ENCODE measurements around the gene TLCD2.
A peak's percentile ranks its signal among the peaks of the same experiment; 100 is the strongest.
"Not testable (repeated sequence)": the region's sequence is repeated elsewhere in the genome, so short reads cannot be mapped to it uniquely, and the experiment has no call there.

TLCD2 gene

DNA sequence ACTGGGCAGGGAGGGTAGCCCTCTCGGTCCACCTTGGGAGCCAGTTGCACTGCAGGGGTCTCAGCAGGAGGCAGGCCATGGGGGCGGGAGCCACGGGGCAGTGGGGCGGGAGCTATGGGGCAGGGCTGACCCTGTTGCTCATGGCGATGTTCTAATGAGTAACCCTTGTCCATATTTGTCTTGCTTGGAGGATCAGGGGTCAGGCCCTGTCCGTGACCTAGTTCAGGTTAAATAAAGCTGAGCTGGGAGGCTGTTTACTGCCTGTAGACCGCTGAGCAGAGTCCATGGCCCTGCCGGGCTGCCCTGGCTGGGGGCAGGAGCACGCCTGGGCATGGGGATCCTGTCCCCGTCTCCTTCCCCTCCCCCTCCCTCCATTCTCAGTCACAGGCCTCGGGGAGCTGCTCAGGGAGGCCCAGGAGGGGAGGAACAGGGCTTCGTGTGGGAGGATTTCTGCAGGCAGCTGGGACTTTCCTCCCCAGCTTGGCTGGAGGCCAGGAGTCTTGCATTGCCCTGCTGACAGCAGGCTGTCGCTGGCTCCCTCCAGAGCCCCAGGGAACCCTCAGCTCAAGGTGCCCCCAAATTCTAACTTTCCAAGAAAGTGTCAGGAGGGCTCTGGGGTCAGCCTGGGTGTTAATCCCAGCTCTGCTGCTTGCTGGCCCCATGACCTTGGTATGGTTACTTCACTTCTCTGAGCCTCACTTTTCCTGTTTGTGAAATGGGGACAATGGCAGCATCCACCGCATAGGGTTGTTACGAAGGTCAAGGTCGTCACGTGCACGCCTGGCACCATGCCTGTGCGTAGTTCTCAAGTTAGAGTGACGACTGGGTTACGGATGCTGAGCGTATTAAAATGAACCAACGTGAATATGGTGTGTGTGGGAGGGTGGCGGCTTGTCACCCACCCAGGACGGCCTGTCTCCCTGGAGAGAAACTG is 26.4 kb upstream of the TLCD2 start:
- DNase-seq (ENCODE audit: insufficient read length, low spot score) (peak; percentile 59), FAIRE-seq (peak; percentile 88)

DNA sequence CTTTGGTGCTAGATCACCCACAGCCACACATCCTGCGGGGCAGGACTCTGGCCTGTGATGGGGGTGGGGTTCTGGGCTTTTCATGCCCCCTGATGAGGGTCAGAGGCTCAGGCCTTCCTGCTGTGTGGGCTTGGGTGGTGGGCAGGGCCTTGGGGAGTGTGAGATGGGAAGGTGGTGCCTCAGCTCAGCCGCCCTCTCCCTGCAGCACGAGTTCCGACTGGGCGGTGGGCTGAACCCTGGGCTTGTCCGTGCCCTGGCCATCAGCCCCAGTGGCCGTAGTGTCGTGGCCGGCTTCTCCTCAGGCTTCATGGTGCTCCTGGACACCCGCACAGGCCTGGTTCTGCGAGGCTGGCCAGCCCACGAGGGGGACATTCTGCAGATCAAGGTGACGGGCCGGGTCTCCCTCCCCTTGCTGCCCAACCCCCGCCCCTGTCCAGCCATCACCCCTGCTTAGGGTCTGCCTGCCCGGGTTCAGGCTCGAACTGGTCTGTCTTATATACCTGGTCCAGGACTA is 25.7 kb upstream of the TLCD2 start:
- FAIRE-seq, result peak; percentile 28
- DNase-seq (ENCODE audit: insufficient read length, low spot score), result no peak

DNA sequence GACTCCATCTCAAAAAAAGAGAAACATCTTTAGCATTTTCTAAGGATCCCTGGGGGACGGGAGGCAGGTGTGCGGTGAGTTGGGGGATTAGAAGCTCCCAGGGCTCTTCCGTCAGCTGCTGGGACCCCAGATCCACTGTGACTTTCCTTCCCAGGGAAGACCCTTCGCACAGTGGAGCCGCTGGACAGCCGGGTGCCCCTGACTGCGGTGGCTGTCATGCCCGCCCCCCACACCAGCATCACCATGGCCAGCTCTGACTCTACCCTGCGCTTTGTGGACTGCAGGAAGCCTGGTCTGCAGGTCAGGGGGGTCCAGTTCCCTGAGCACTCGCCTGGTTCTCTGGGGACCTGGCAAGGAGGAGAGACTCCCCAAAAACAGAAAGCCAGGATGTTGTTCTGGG is 25.2 kb upstream of the TLCD2 start:
- no peak for FAIRE-seq
- no peak for DNase-seq (ENCODE audit: insufficient read length, low spot score)

DNA sequence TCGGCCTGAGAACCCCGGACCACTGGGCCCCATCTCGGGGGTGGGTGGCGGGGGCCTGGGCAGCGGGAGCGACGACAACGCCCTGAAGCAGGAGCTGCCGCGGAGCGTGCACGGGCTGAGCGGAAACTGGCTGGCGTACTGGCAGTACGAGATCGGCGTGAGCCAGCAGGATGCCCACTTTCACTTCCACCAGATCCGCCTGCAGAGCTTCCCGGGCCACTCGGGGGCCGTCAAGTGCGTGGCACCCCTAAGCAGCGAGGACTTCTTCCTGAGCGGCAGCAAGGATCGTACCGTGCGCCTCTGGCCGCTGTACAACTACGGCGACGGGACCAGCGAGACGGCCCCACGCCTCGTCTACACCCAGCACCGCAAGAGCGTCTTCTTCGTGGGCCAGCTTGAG is 23.6 kb upstream of the TLCD2 start:
- FAIRE-seq, result no peak
- no peak for DNase-seq (ENCODE audit: insufficient read length, low spot score)

DNA sequence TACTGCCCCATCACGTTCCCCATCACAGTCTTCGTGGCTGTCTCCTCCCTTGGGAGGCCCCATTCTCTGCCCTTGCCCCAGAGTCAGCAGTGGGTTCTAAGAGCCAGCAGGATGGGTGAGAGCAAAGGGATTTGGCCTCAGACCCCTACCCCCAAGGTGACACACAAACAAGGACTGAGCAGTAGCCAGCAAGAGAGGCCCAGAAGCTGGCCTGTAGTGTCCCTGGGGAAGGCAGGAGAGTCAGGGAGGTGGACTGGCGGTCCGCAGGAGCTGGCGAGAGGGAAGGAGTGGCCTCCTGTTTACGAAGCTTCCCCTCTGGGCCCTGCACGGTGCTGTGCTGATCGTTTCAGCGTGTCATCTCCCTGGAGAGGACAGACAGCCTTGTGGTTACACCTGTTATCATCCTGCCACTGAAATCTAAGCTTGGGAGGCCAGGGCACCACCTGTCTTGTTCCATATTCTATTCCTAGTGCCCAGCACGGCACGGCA is 22.7 kb upstream of the TLCD2 start:
- FAIRE-seq, result no peak
- DNase-seq (ENCODE audit: insufficient read length, low spot score), result no peak

DNA sequence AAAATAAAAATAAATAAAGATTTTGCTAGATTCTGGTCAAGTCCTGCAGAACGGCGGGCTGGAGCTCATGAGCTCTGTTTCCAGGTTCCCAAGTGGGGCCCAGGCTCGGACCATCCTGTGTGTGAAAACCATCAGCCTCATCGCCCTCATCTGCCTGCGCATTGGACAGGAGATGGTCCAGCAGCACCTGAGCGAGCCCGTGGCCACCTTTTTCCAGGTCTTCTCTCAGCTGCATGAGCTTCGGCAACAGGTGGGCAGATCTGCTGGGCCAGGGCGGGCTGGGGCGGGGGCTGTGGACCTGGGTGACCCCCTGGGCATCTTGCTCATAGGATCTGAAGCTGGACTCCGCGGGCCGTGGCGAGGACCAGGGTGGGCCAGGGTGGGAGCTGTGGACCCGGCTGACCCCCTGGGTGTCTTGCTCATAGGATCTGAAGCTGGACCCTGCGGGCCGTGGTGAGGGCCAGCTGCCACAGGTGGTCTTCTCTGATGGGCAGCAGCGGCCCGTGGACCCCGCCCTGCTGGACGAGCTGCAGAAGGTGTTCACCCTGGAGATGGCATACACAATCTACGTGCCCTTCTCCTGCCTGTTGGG is 22.2 kb upstream of the TLCD2 start:
- FAIRE-seq (no peak), DNase-seq (ENCODE audit: insufficient read length, low spot score) (no peak)

DNA sequence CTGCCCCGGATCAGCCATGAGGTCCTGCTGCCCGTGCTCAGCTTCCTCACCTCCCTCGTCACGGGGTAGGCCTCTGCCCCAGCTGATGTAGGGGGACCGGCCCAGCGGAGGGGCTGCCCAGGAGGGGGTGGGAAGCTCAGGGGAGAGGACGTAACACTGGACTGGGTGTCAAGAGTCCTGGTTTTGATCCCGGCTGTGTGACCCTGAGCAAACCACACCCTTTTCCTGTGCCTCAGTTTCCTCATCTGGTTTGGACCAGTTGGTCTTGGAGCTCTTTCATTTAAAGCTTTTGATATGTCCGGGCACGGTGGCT is 21.0 kb upstream of the TLCD2 start:
- no peak for FAIRE-seq
- no peak for DNase-seq (ENCODE audit: insufficient read length, low spot score)

DNA sequence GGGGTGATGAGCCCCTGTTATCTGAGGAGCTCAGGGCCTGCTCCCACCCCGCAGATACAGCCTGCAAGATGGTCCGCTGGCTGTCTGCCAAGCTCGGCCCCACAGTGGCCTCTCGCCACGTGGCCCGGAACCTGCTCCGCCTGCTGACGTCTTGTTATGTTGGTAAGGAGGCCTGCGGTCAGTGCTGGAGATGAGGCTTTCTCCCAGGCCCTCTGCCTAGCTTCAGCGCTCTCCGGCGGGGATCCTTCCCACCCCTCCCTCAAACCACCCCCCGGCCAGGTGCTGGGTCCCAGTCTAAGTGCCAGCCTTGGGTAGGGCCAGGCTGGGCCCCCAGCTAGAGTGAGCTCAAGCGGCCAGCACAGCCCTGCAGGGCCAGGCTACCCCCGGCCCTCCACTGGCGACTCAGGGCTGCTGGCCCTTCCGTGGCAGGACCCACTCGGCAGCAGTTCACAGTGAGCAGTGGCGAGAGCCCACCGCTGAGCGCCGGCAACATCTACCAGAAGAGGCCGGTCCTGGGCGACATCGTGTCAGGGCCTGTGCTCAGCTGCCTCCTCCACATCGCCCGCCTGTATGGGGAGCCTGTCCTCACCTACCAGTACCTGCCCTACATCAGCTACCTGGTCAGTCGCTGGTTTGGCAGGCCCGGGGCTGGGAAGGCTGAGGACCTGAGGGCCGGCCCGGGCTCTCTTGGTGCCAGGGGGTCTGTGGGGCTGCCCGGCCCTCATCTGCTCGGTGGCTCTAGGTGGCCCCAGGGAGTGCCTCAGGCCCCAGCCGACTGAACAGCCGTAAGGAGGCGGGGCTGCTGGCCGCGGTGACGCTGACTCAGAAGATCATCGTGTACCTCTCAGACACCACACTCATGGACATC is 20.4 kb upstream of the TLCD2 start:
- peak; percentile 36 for FAIRE-seq
- DNase-seq (ENCODE audit: insufficient read length, low spot score), result no peak

DNA sequence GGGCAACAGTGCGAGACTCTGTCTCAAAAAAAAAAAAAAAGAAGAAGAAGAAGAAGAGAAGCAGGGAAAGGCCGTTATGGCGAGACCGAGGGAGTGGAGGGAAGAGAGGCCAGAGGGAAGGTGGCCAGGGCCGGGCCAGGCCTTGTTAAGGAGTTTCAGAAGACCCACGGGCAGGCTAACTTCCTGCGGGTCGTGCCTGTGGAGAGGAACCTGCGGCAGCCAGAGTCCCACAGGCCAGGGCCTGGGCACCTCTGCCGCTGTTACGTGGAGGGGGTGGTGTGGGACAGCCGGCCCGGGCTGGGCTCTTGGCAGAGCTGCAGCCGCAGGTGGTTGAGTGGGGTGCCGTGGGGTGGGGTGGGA is 19.8 kb upstream of the TLCD2 start:
- FAIRE-seq, result no peak

DNA sequence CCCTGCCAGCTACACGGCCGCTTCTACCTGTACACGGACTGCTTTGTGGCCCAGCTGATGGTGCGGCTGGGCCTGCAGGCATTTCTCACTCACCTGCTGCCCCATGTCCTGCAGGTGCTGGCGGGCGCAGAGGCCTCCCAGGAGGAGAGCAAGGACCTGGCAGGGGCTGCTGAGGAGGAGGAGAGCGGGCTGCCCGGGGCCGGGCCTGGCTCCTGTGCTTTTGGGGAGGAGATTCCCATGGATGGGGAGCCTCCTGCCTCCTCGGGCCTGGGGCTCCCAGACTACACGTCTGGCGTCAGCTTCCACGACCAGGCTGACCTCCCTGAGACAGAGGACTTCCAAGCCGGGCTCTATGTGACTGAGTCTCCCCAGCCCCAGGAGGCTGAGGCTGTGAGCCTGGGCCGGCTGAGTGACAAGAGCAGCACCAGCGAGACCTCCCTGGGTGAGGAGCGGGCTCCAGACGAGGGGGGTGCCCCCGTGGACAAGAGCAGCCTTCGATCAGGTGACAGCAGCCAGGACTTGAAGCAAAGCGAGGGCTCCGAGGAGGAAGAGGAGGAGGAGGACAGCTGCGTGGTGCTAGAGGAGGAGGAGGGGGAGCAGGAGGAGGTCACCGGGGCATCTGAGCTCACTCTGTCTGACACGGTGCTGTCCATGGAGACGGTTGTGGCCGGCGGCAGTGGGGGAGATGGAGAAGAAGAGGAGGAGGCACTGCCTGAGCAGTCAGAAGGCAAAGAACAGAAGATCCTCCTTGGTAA is 17.9 kb upstream of the TLCD2 start:
- no peak for FAIRE-seq
- DNase-seq (ENCODE audit: insufficient read length, low spot score), result no peak

More for the DNA sequence above, 19.8 kb upstream of the TLCD2 start:
- DNase-seq (ENCODE audit: insufficient read length, low spot score), result no peak

DNA sequence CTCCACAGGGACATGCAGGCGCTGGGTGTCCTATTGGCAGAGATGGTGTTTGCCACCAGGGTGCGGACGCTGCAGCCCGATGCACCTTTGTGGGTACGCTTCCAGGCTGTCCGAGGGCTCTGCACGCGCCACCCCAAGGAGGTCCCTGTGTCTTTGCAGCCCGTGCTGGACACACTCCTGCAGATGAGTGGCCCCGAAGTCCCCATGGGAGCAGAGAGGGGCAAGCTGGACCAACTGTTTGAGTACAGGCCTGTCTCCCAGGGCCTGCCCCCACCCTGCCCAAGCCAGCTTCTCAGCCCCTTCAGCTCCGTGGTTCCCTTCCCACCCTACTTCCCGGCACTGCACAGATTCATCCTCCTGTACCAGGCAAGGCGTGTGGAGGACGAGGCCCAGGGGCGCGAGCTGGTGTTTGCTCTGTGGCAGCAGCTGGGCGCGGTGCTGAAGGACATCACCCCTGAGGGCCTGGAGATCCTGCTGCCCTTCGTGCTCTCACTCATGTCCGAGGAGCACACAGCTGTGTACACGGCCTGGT is 17.1 kb upstream of the TLCD2 start:
- FAIRE-seq, result no peak
- DNase-seq (ENCODE audit: insufficient read length, low spot score), result no peak

DNA sequence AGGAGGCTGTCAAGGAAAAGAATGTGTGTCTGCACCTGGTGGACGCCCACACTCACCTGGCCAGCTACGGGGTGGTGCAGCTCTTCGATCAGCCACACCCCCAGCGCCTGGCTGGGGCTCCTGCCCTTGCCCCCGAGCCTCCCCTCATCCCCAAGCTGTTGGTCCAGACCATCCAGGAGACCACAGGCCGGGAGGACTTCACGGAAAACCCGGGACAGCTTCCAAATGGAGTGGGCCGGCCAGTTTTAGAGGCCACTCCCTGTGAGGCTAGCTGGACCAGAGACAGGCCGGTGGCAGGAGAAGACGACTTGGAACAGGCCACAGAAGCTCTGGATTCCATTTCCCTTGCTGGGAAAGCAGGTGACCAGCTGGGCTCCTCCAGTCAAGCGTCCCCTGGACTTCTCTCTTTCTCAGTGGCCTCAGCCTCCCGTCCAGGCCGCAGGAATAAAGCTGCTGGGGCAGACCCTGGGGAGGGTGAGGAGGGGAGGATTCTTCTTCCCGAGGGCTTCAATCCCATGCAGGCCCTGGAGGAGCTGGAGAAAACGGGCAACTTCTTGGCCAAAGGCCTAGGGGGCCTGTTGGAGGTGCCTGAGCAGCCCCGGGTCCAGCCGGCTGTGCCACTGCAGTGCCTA is 16.6 kb upstream of the TLCD2 start:
- FAIRE-seq, result no peak
- DNase-seq (ENCODE audit: insufficient read length, low spot score), result no peak

DNA sequence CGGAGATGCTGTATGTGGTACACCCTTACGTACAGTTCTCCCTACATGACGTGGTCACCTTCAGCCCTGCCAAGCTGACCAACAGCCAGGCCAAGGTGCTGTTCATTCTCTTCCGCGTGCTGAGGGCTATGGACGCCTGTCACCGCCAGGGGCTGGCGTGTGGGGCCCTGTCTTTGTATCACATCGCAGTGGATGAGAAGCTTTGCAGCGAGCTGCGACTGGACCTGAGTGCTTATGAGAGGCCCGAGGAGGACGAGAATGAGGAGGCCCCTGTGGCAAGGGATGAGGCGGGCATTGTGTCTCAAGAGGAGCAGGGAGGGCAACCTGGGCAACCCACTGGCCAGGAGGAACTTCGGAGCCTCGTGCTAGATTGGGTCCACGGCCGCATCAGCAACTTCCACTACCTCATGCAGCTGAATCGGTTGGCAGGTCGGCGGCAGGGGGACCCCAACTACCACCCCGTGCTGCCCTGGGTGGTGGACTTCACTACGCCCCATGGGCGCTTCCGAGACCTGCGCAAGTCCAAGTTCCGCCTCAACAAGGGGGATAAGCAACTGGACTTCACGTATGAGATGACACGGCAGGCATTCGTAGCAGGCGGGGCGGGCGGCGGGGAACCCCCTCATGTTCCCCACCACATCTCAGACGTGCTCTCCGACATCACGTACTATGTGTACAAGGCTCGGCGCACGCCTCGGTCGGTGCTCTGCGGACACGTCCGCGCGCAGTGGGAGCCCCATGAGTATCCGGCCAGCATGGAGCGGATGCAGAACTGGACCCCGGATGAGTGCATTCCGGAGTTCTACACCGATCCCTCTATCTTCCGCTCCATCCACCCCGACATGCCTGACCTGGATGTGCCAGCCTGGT is 15.7 kb upstream of the TLCD2 start:
- peak; percentile 67 for FAIRE-seq
- no peak for DNase-seq (ENCODE audit: insufficient read length, low spot score)

DNA sequence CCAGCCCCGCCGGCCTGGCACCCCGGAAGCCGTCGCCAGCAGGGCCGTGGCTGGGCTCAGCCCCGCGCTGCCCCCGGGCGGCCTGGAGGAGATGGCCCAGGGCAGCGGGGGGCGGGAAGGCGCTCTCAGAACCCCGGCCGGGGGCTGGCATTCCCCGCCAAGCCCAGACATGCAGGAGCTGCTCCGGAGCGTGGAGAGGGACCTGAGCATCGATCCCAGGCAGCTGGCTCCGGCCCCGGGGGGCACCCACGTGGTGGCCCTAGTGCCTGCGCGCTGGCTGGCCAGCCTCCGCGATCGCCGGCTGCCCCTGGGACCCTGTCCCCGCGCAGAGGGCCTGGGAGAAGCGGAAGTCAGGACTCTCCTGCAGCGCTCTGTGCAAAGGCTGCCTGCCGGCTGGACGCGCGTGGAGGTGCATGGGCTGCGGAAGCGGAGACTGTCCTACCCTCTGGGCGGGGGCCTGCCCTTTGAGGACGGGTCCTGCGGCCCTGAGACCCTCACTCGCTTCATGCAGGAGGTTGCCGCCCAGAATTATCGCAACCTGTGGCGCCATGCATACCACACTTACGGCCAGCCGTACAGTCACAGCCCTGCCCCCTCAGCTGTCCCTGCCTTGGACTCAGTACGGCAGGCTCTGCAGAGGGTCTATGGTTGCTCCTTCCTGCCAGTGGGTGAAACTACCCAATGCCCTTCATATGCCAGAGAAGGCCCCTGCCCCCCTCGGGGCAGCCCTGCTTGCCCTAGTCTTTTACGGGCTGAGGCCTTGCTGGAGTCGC is 14.9 kb upstream of the TLCD2 start:
- no peak for DNase-seq (ENCODE audit: insufficient read length, low spot score)

DNA sequence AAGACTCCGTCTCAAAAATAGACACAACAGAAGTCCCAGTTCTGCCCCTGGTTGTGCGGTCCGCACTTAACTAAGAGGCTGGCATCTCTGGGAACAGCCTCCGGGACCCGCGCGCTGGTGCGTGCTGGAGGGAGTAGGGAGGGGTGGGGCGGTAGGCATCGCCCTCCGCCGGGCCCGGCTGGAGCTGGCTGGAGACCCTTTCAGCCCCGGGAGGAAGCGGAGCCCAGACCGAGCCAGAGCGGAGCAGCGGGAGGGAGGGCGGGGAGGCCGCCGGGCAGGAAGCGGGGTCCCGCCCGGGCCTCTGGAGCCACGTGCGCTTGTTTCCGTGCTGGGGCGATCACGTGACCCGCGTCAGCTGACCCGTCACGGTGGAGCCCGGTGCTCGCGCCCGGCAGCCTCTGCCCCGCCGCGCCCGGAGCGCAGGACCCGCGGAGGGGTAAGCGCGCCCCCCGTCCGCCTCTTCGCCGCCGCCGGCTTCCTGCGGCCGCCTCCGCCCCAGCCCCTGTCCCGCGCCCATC is 14.2 kb upstream of the TLCD2 start, which contains the start of gene WDR81:
TSS of gene WDR81 (plus strand) at position 354 of the 518 bp plus-strand sequence. CDS start 256 bp downstream, outside the sequence.
- DNase-seq (ENCODE audit: insufficient read length, low spot score) (peak; percentile 94), FAIRE-seq (no peak)

More for the DNA sequence above, 14.9 kb upstream of the TLCD2 start:
- FAIRE-seq, result peak; percentile 68

DNA sequence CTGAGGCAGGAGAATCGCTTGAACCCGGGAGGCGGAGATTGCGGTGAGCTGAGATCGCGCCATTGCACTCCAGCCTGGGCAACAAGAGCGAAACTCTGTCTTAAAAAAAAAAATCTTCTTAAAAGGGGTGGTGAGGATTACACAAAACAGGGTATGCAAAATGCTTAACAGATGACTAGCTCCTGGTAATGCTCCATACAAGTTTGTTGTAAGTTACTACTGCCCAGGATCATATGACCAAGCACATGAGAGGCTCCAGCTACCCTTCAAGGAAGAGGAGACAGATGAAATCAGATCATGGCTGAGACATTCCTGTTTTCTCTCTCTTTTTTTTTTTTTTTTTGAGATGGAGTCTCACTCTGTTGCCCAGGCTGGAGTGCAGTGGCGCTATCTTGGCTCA is 11.8 kb upstream of the TLCD2 start:
- not testable (repeated sequence) for FAIRE-seq; DNase-seq (ENCODE audit: insufficient read length, low spot score)

DNA sequence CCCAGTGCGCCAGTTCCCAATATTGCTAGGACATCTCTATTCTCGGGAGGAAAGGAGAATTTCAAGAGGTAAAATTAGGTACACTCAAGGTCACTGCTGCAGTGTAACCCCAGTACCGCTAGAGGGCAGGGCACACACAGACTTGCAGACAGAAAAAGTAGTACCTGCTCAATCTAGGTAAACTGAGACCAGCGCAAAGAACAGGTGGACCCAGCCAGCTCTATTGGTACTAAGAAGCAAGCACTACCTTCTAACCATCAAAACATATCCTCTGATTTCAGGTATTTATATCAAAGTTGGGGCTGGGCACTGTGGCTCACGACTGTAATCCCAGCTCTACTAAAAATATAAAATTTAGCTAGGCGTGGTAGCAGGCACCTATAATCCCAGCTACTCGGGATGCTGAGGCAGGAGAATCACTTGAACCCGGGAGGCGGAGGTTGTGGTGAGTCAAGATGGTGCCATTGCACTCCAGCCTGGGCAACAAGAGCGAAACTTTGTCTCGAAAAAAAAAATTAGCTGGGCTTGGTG is 10.7 kb upstream of the TLCD2 start:
- FAIRE-seq, result peak; percentile 71
- no peak for DNase-seq (ENCODE audit: insufficient read length, low spot score)
